K562 (cell line): Measurements from ENCODE around the gene NUDT21. TPM values are rescaled to one million over a fixed set of nuclear protein-coding genes. Genes with fewer than 3 reads are reported as not detected.

Experiments
- BACH1 ChIP-seq: fragments of 200-800 bp; sonication (Bioruptor generic); IDR thresholded peaks from 2 replicates; pipeline ENCODE4 v1.6.1; 2016; ENCODE audit warnings: missing genetic modification characterization, missing compliant biosample characterization
- DACH1 ChIP-seq: fragments of 450-650 bp; IDR thresholded peaks from 2 replicates; pipeline ENCODE4 v1.6.1; 2018; ENCODE audit not compliant: partially characterized antibody
- HDAC8 ChIP-seq: fragments of 450-650 bp; IDR thresholded peaks from 2 replicates; pipeline ENCODE4 v1.6.1; 2016; ENCODE audit warnings: mild to moderate bottlenecking, missing genetic modification characterization, moderate library complexity, missing compliant biosample characterization
- KAT2B ChIP-seq: IDR thresholded peaks from one replicate; pipeline ENCODE4 v1.6.1; 2012; ENCODE audit warnings: low read depth, mild to moderate bottlenecking, control low read depth, inconsistent platforms, low read length, moderate library complexity
- KDM1A ChIP-seq, 2 experiments: fragments of 450-650 bp; IDR thresholded peaks; 2 replicates each; pipeline ENCODE4 v1.6.1; 2016; ENCODE audit warnings: mild to moderate bottlenecking in 2 of 2
- KDM4B ChIP-seq, 2 experiments: fragments of 450-650 bp in 1 of 2; sonication (generic) in 1 of 2; IDR thresholded peaks; 2 replicates each; pipeline ENCODE4 v1.6.1; 2016 to 2017; ENCODE audit warnings: borderline replicate concordance in 2 of 2, antibody characterized with exemption in 1 of 2, low read depth in 1 of 2, mild to moderate bottlenecking in 1 of 2
- RCOR1 ChIP-seq, 2 experiments: IDR thresholded peaks; 2 replicates each; pipeline ENCODE4 v1.6.1; 2012; ENCODE audit warnings: low read depth in 2 of 2, low read length in 2 of 2, borderline replicate concordance in 1 of 2, improper control_type of control experiment in 1 of 2
- SMARCA4 ChIP-seq: fragments of 450-650 bp; IDR thresholded peaks from 2 replicates; pipeline ENCODE4 v1.6.1; 2016
- SOX6 ChIP-seq: fragments of 450-650 bp; IDR thresholded peaks from 2 replicates; pipeline ENCODE4 v1.6.1; 2014; ENCODE audit warnings: mild to moderate bottlenecking
- SREBF1 ChIP-seq: fragments of 150-350 bp; IDR thresholded peaks from 2 replicates; pipeline ENCODE4 v1.6.1; 2014; ENCODE audit warnings: antibody characterized with exemption, low read depth, low read length, borderline replicate concordance
- TAL1 ChIP-seq: fragments of 450-650 bp; IDR thresholded peaks from 2 replicates; pipeline ENCODE4 v1.6.1; 2016; ENCODE audit warnings: mild to moderate bottlenecking
- TCF3 ChIP-seq: sonication (generic); formaldehyde crosslinking; IDR thresholded peaks from 2 replicates; pipeline ENCODE4 v1.4.0; 2020; ENCODE audit warnings: mild to moderate bottlenecking, missing genetic modification reagents
- ZBTB17 ChIP-seq: fragments of 450-650 bp; formaldehyde crosslinking; IDR thresholded peaks from 2 replicates; pipeline ENCODE4 v1.4.0; 2020; ENCODE audit warnings: mild to moderate bottlenecking
- ZFP1 ChIP-seq: fragments of 450-650 bp; formaldehyde crosslinking; IDR thresholded peaks from 2 replicates; pipeline ENCODE4 v1.4.0; 2020; ENCODE audit warnings: mild to moderate bottlenecking, mixed read lengths
- ZFP36 ChIP-seq: fragments of 150-350 bp; IDR thresholded peaks from 2 replicates; pipeline ENCODE4 v1.6.1; 2018; ENCODE audit warnings: low read length, low read depth; ENCODE audit not compliant: partially characterized antibody
- ZNF197 ChIP-seq: fragments of 200-800 bp; sonication (Bioruptor generic); IDR thresholded peaks from 2 replicates; pipeline ENCODE4 v1.6.1; 2016; ENCODE audit warnings: low read depth, missing genetic modification characterization, missing compliant biosample characterization
- ZNF583 ChIP-seq: fragments of 250-450 bp; sonication (Bioruptor Pico); IDR thresholded peaks from 2 replicates; pipeline ENCODE4 v1.4.0; 2020
- polyA plus RNA-seq, 8 experiments: library from polyadenylated mRNA; depleted of rRNA in 4 of 8; stranded (reverse) in 5 of 8; unstranded in 3 of 8; fragments of >200 nt; fragmentation: Nextera tagmentation in 2 of 8; fragmentation: Illumina TruSeq in 1 of 8; extraction: Ambion mirVana in 2 of 8; extraction: Trizol in 1 of 8; gene quantifications; 2 replicates each; pipeline versions ENCODE4 v1.2.1 to v1.2.3, GENCODE V29; 2011 to 2014; ENCODE audit warnings: inconsistent platforms in 1 of 8, missing spikeins in 1 of 8
- total RNA-seq, 7 experiments: library from RNA; depleted of rRNA in 6 of 7; stranded (reverse); fragments of >200 nt in 6 of 7; fragmentation: Illumina TruSeq in 2 of 7; extraction: Trizol in 2 of 7; gene quantifications; 2 replicates each; pipeline versions ENCODE4 v1.2.1 to v1.2.3, GENCODE V29; 2011 to 2021; ENCODE audit warnings: low replicate concordance in 1 of 7
- TF ChIP-seq, protein P1 (sequence below): fragments of 200-400 bp; formaldehyde crosslinking; IDR thresholded peaks from 2 replicates; pipeline ENCODE4 v1.6.1; 2017; ENCODE audit warnings: mild to moderate bottlenecking, low read depth, low read length, moderate library complexity
- TF ChIP-seq, protein P2 (sequence below): fragments of 450-650 bp; IDR thresholded peaks from 2 replicates; pipeline ENCODE4 v1.6.1; 2014; ENCODE audit warnings: low read depth, mild to moderate bottlenecking, moderate library complexity, borderline replicate concordance
- TF ChIP-seq, protein P3 (sequence below): IDR thresholded peaks from 2 replicates; pipeline ENCODE4 v1.6.1; 2014; ENCODE audit warnings: antibody characterized with exemption
- TF ChIP-seq, protein P4 (sequence below), 2 experiments: IDR thresholded peaks in 1 of 2; conservative IDR thresholded peaks in 1 of 2; 2 replicates each; pipeline ENCODE4 v1.6.1; 2016; ENCODE audit warnings: low read depth in 2 of 2, mild to moderate bottlenecking in 1 of 2, missing compliant biosample characterization in 1 of 2, missing genetic modification characterization in 1 of 2, moderate library complexity in 1 of 2

NUDT21 gene
- total and polyA plus RNA-seq, 9 of the 15 experiments (the other 6 are each of a cell fraction or from before 2014, with no cell fraction given), result 62.4 to 218 (median 121) TPM

DNA sequence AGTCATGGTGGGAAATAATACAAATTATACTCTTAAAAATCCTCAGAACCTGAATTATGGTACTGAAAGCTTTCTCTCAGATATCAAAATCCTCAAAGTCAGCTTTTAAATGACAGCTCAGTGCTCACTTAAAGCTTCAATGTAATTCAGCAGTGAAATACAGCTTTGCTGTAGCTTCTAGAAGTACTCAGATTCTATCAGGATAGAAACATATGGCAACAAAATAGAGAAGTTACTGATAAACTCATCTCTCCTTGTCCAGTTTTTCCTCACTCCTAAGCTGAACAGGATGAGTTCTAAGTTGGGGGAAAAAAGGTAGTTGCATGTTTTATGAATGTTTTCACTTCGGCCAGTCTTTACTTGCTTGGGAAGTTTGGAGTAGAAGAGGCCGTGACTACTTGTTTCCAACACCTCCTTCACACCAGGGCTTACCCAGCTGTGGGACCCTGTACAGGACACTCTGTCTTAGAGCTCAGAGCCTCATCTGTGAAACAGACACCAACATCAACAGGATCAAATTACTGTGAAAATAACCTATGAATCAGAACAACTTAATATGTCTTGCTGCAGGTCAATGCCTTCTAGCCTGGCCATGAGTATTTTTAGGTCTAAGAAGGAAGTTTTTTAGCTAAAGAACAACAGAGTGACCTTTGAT lies 30.5 kb upstream of the NUDT21 start (continued):
- TF ChIP-seq, protein P1, sequence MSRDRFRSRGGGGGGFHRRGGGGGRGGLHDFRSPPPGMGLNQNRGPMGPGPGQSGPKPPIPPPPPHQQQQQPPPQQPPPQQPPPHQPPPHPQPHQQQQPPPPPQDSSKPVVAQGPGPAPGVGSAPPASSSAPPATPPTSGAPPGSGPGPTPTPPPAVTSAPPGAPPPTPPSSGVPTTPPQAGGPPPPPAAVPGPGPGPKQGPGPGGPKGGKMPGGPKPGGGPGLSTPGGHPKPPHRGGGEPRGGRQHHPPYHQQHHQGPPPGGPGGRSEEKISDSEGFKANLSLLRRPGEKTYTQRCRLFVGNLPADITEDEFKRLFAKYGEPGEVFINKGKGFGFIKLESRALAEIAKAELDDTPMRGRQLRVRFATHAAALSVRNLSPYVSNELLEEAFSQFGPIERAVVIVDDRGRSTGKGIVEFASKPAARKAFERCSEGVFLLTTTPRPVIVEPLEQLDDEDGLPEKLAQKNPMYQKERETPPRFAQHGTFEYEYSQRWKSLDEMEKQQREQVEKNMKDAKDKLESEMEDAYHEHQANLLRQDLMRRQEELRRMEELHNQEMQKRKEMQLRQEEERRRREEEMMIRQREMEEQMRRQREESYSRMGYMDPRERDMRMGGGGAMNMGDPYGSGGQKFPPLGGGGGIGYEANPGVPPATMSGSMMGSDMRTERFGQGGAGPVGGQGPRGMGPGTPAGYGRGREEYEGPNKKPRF, result no peak
- TF ChIP-seq ZBTB17 (no peak), TCF3 (CRISPR knock-in tag) (peak; percentile 56), SMARCA4 (peak; percentile 29; the same call in 1 of the 2 replicates), ZNF583 (CRISPR knock-in tag) (no peak), HDAC8 (tag) (no peak), ZFP36 (no peak), RCOR1 (IDR thresholded peaks at IDR 0.05; ENCODE audit: borderline replicate concordance in 1 of 2, low read depth in 2 of 2, low read length in 2 of 2) (peak in 1 of 2 experiments; percentile 42; a peak in 1 of 4 replicates), SOX6 (0 out of 2 replicates have a peak, but pooled peaks have one; percentile 39), ZNF197 (CRISPR knock-in tag) (no peak), BACH1 (tag) (no peak), KDM4B (IDR thresholded peaks at IDR 0.05; ENCODE audit: borderline replicate concordance in 2 of 2, low read depth in 1 of 2) (no peak), TAL1 (peak; percentile 25; the same call in 1 of the 2 replicates), DACH1 (no peak), ZFP1 (CRISPR knock-in tag) (no peak), SREBF1 (no peak), KDM1A (IDR thresholded peaks at IDR 0.05) (no peak), KAT2B (no peak)
- TF ChIP-seq, protein P2, sequence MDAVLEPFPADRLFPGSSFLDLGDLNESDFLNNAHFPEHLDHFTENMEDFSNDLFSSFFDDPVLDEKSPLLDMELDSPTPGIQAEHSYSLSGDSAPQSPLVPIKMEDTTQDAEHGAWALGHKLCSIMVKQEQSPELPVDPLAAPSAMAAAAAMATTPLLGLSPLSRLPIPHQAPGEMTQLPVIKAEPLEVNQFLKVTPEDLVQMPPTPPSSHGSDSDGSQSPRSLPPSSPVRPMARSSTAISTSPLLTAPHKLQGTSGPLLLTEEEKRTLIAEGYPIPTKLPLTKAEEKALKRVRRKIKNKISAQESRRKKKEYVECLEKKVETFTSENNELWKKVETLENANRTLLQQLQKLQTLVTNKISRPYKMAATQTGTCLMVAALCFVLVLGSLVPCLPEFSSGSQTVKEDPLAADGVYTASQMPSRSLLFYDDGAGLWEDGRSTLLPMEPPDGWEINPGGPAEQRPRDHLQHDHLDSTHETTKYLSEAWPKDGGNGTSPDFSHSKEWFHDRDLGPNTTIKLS, result no peak
- TF ChIP-seq, protein P3, sequence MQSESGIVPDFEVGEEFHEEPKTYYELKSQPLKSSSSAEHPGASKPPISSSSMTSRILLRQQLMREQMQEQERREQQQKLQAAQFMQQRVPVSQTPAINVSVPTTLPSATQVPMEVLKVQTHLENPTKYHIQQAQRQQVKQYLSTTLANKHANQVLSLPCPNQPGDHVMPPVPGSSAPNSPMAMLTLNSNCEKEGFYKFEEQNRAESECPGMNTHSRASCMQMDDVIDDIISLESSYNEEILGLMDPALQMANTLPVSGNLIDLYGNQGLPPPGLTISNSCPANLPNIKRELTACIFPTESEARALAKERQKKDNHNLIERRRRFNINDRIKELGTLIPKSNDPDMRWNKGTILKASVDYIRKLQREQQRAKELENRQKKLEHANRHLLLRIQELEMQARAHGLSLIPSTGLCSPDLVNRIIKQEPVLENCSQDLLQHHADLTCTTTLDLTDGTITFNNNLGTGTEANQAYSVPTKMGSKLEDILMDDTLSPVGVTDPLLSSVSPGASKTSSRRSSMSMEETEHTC, result no peak
- TF ChIP-seq, protein P4, sequence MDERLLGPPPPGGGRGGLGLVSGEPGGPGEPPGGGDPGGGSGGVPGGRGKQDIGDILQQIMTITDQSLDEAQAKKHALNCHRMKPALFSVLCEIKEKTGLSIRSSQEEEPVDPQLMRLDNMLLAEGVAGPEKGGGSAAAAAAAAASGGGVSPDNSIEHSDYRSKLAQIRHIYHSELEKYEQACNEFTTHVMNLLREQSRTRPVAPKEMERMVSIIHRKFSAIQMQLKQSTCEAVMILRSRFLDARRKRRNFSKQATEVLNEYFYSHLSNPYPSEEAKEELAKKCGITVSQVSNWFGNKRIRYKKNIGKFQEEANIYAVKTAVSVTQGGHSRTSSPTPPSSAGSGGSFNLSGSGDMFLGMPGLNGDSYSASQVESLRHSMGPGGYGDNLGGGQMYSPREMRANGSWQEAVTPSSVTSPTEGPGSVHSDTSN (CRISPR knock-in tag; IDR thresholded peaks at IDR 0.05; ENCODE audit: low read depth), result no peak
- TF ChIP-seq, protein P4 (tag; conservative IDR thresholded peaks at IDR 0.05; ENCODE audit: low read depth), result peak; percentile 68; the same call in 1 of the 2 replicates
